HEK293 (cell line): ENCODE results near the gene IL15.

Source experiments
- CTCF ChIA-PET: fragments of 350-600 bp; formaldehyde crosslinking; extraction: SDS; loops from one replicate; lab custom pipeline; 2021; ENCODE audit warnings: antibody characterized with exemption; lab: Yijun Ruan, JAX
- POLR2A ChIA-PET: fragments of 300-600 bp; formaldehyde crosslinking; extraction: SDS; loops from one replicate; lab custom pipeline; 2020; ENCODE audit warnings: antibody characterized with exemption, inconsistent platforms; lab: Yijun Ruan, JAX
- H3K27ac ChIP-seq: fragments of 200-500 bp; sonication (Bioruptor generic); 2 replicates; pipeline ENCODE4 v1.5.1; 2014; ENCODE audit warnings: low read depth, low read length, control low read depth, inconsistent platforms; ENCODE audit errors: extremely low read depth
- H3K36me3 ChIP-seq, 2 experiments: fragments of 200-500 bp in 1 of 2; sonication (Bioruptor generic) in 1 of 2; 1 replicate in 1 of 2; 2 replicates in 1 of 2; pipeline ENCODE4 v1.5.1; 2014 to 2017; ENCODE audit warnings: inconsistent platforms in 2 of 2, low read length in 2 of 2; ENCODE audit not compliant: control insufficient read depth in 2 of 2, insufficient read depth in 1 of 2
- H3K4me1 ChIP-seq: fragments of 200-500 bp; sonication (Bioruptor generic); 2 replicates; pipeline ENCODE4 v1.5.1; 2014; ENCODE audit warnings: mild to moderate bottlenecking, low read length, inconsistent platforms; ENCODE audit not compliant: control insufficient read depth, insufficient read depth
- H3K4me3 ChIP-seq: 2 replicates; pipeline ENCODE4 v1.5.1; 2011; ENCODE audit warnings: low read depth, mild to moderate bottlenecking, control low read depth, low read length, moderate library complexity
- H3K9me3 ChIP-seq: fragments of 200-500 bp; sonication (Bioruptor generic); 2 replicates; pipeline ENCODE4 v1.5.1; 2014; ENCODE audit warnings: low read depth, low read length, inconsistent platforms; ENCODE audit not compliant: control insufficient read depth, insufficient read depth
- BCL11A ChIP-seq: fragments of 450-650 bp; formaldehyde crosslinking; IDR thresholded peaks from 2 replicates; pipeline ENCODE4 v1.5.1; 2016; ENCODE audit warnings: low read depth, missing biosample characterization, missing genetic modification characterization
- KLF16 ChIP-seq: fragments of 450-650 bp; formaldehyde crosslinking; IDR thresholded peaks from 2 replicates; pipeline ENCODE4 v1.5.1; 2017; ENCODE audit warnings: missing biosample characterization, missing genetic modification characterization
- KLF8 ChIP-seq: fragments of 450-650 bp; formaldehyde crosslinking; IDR thresholded peaks from 2 replicates; pipeline ENCODE4 v1.5.1; 2016; ENCODE audit warnings: missing biosample characterization, missing genetic modification characterization
- WT1 ChIP-seq: fragments of 450-650 bp; formaldehyde crosslinking; IDR thresholded peaks from 2 replicates; pipeline ENCODE4 v1.5.1; 2016; ENCODE audit warnings: missing biosample characterization, missing genetic modification characterization
- ZBTB1 ChIP-seq: fragments of 450-650 bp; formaldehyde crosslinking; IDR thresholded peaks from 2 replicates; pipeline ENCODE4 v1.5.1; 2016; ENCODE audit warnings: missing biosample characterization, missing genetic modification characterization
- ZBTB17 ChIP-seq: fragments of 450-650 bp; formaldehyde crosslinking; IDR thresholded peaks from 2 replicates; pipeline ENCODE4 v1.5.1; 2016; ENCODE audit warnings: missing biosample characterization, missing genetic modification characterization
- ZBTB48 ChIP-seq: fragments of 450-650 bp; formaldehyde crosslinking; IDR thresholded peaks from 2 replicates; pipeline ENCODE4 v1.5.1; 2016; ENCODE audit warnings: missing biosample characterization, missing genetic modification characterization
- ZIC2 ChIP-seq: fragments of 450-650 bp; formaldehyde crosslinking; IDR thresholded peaks from 2 replicates; pipeline ENCODE4 v1.5.1; 2016; ENCODE audit warnings: missing biosample characterization, missing genetic modification characterization
- ZNF121 ChIP-seq: fragments of 450-650 bp; formaldehyde crosslinking; IDR thresholded peaks from 2 replicates; pipeline ENCODE4 v1.5.1; 2016; ENCODE audit warnings: missing biosample characterization, missing genetic modification characterization
- ZNF138 ChIP-seq: fragments of 450-650 bp; formaldehyde crosslinking; IDR thresholded peaks from 2 replicates; pipeline ENCODE4 v1.5.1; 2016; ENCODE audit warnings: missing biosample characterization, missing genetic modification characterization, borderline replicate concordance
- ZNF146 ChIP-seq: fragments of 450-650 bp; formaldehyde crosslinking; IDR thresholded peaks from 2 replicates; pipeline ENCODE4 v1.5.1; 2016; ENCODE audit warnings: missing biosample characterization, missing genetic modification characterization
- ZNF239 ChIP-seq: fragments of 450-650 bp; formaldehyde crosslinking; IDR thresholded peaks from 2 replicates; pipeline ENCODE4 v1.5.1; 2016; ENCODE audit warnings: missing biosample characterization, missing genetic modification characterization
- ZNF335 ChIP-seq: fragments of 450-650 bp; formaldehyde crosslinking; conservative IDR thresholded peaks from 2 replicates; pipeline ENCODE4 v1.5.1; 2016; ENCODE audit warnings: missing biosample characterization, missing genetic modification characterization
- ZNF350 ChIP-seq: fragments of 450-650 bp; formaldehyde crosslinking; IDR thresholded peaks from 2 replicates; pipeline ENCODE4 v1.5.0; 2017; ENCODE audit warnings: missing biosample characterization, mild to moderate bottlenecking, missing genetic modification characterization
- ZNF404 ChIP-seq: fragments of 450-650 bp; formaldehyde crosslinking; IDR thresholded peaks from 2 replicates; pipeline ENCODE4 v1.5.1; 2017; ENCODE audit warnings: missing biosample characterization, missing genetic modification characterization
- ZNF529 ChIP-seq: fragments of 450-650 bp; formaldehyde crosslinking; IDR thresholded peaks from 2 replicates; pipeline ENCODE4 v1.5.1; 2017; ENCODE audit warnings: missing genetic modification characterization, missing biosample characterization; ENCODE audit not compliant: insufficient replicate concordance
- ZNF558 ChIP-seq: fragments of 450-650 bp; formaldehyde crosslinking; IDR thresholded peaks from 2 replicates; pipeline ENCODE4 v1.5.1; 2016; ENCODE audit warnings: missing biosample characterization, missing genetic modification characterization
- ZNF654 ChIP-seq: fragments of 450-650 bp; formaldehyde crosslinking; IDR thresholded peaks from 2 replicates; pipeline ENCODE4 v1.5.1; 2016; ENCODE audit warnings: low read depth, missing biosample characterization, missing genetic modification characterization
- TF ChIP-seq, protein P1 (sequence below): fragments of 450-650 bp; formaldehyde crosslinking; conservative IDR thresholded peaks from 2 replicates; pipeline ENCODE4 v1.5.1; 2016; ENCODE audit warnings: low read depth, missing biosample characterization, missing genetic modification characterization
- TF ChIP-seq, protein P2 (sequence below): fragments of 450-650 bp; formaldehyde crosslinking; IDR thresholded peaks from 2 replicates; pipeline ENCODE4 v1.5.1; 2016; ENCODE audit warnings: missing biosample characterization, missing genetic modification characterization
- TF ChIP-seq, protein P3 (sequence below): fragments of 450-650 bp; formaldehyde crosslinking; IDR thresholded peaks from 2 replicates; pipeline ENCODE4 v1.5.1; 2016; ENCODE audit warnings: missing biosample characterization, missing genetic modification characterization, borderline replicate concordance

Gene IL15

DNA sequence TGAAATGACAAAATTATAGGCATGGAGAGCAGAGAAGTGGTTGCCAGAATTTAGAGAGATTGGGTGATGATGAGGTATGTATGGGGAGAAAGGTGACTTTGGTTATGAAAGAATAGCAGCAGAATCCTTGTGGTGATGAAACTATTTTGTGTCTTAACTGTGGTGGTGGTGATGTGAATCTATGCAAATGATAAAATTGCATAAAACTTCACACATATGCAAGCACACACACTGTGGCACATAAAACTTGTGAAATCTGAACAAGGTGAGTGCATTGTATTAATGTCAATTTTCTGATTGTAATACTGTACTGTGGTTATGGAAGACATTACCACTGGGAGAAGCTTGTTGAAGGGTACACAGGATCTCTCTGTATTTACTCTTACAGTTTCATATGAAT, 91.0 kb downstream of the IL15 start (continued):
- TF ChIP-seq ZBTB48 (tag by site-specific recombination) (no peak), ZIC2 (tag by site-specific recombination) (no peak)
- TF ChIP-seq, protein P1, sequence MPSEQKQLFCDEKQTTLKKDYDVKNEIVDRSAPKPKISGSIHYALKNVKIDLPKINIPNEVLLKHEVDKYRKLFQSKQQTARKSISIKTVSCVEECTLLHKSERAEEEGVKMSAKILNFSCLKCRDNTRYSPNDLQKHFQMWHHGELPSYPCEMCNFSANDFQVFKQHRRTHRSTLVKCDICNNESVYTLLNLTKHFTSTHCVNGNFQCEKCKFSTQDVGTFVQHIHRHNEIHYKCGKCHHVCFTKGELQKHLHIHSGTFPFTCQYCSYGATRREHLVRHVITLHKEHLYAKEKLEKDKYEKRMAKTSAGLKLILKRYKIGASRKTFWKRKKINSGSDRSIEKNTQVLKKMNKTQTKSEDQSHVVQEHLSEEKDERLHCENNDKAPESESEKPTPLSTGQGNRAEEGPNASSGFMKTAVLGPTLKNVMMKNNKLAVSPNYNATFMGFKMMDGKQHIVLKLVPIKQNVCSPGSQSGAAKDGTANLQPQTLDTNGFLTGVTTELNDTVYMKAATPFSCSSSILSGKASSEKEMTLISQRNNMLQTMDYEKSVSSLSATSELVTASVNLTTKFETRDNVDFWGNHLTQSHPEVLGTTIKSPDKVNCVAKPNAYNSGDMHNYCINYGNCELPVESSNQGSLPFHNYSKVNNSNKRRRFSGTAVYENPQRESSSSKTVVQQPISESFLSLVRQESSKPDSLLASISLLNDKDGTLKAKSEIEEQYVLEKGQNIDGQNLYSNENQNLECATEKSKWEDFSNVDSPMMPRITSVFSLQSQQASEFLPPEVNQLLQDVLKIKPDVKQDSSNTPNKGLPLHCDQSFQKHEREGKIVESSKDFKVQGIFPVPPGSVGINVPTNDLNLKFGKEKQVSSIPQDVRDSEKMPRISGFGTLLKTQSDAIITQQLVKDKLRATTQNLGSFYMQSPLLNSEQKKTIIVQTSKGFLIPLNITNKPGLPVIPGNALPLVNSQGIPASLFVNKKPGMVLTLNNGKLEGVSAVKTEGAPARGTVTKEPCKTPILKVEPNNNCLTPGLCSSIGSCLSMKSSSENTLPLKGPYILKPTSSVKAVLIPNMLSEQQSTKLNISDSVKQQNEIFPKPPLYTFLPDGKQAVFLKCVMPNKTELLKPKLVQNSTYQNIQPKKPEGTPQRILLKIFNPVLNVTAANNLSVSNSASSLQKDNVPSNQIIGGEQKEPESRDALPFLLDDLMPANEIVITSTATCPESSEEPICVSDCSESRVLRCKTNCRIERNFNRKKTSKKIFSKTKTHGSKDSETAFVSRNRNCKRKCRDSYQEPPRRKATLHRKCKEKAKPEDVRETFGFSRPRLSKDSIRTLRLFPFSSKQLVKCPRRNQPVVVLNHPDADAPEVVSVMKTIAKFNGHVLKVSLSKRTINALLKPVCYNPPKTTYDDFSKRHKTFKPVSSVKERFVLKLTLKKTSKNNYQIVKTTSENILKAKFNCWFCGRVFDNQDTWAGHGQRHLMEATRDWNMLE (tag by site-specific recombination), result no peak
- TF ChIP-seq, all 188 proteins: peak for 0

DNA sequence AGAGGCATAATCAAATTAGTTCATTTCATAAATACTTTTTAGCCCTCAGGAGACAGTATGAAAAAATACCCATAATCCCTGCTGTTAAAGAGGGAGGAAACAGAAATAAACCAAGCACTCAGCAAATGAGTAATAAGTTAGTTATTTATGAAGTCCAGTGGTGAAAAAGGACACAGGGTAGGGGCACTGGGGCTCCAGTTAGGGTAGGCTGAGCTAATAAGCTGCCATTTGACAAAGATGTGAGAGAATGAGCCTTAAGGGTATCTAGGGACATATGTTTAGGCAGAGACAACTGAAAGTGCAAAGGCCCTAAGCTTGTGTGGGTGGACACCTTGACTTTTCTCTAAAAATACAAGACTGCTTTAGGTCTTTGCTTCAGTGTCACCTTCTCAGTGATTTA, 94.4 kb downstream of the IL15 start:
- no peak overlapping the region for H3K4me3 ChIP-seq
- TF ChIP-seq ZBTB1 (tag by site-specific recombination), result no peak
- TF ChIP-seq ZNF404 (tag by site-specific recombination), result no peak
- no peak for TF ChIP-seq ZNF529 (tag by site-specific recombination)
- no peak for TF ChIP-seq ZNF558
- TF ChIP-seq ZNF121 (tag by site-specific recombination), result no peak
- TF ChIP-seq, protein P2, sequence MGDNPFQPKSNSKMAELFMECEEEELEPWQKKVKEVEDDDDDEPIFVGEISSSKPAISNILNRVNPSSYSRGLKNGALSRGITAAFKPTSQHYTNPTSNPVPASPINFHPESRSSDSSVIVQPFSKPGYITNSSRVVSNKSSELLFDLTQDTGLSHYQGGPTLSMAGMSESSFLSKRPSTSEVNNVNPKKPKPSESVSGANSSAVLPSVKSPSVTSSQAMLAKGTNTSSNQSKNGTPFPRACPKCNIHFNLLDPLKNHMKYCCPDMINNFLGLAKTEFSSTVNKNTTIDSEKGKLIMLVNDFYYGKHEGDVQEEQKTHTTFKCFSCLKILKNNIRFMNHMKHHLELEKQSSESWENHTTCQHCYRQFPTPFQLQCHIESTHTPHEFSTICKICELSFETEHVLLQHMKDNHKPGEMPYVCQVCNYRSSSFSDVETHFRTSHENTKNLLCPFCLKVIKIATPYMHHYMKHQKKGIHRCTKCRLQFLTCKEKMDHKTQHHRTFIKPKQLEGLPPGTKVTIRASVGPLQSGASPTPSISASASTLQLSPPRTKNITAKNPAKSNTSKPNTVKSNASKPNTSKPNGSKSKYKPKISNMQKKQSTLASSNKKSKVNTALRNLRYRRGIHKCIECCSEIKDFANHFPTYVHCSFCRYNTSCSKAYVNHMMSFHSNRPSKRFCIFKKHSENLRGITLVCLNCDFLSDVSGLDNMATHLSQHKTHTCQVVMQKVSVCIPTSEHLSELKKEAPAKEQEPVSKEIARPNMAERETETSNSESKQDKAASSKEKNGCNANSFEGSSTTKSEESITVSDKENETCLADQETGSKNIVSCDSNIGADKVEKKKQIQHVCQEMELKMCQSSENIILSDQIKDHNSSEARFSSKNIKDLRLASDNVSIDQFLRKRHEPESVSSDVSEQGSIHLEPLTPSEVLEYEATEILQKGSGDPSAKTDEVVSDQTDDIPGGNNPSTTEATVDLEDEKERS, result no peak
- no peak for TF ChIP-seq KLF16 (tag by site-specific recombination)
- no peak for TF ChIP-seq ZIC2 (tag by site-specific recombination)
- TF ChIP-seq ZNF138, result no peak
- no peak for TF ChIP-seq ZNF350 (tag by site-specific recombination)
- no peak for TF ChIP-seq ZNF654 (tag by site-specific recombination)
- TF ChIP-seq ZNF335 (tag by site-specific recombination), result no peak
- TF ChIP-seq ZNF239 (tag by site-specific recombination), result no peak
- TF ChIP-seq, all 188 proteins: peak for 0
- CTCF ChIA-PET, result interaction anchor here (1.0 kb wide), 1 partner anchor 76 kb away, joined by 3 read pairs; no protein-coding TSS in a partner anchor
- Histone ChIP-seq H3K36me3 (no peaks in the 10 kb centered on the region), H3K9me3 (no peaks in the 10 kb centered on the region), H3K4me1 (no peaks in the 10 kb centered on the region), H3K27ac (no peak overlapping the region)
- POLR2A ChIA-PET, result no interaction called here

DNA sequence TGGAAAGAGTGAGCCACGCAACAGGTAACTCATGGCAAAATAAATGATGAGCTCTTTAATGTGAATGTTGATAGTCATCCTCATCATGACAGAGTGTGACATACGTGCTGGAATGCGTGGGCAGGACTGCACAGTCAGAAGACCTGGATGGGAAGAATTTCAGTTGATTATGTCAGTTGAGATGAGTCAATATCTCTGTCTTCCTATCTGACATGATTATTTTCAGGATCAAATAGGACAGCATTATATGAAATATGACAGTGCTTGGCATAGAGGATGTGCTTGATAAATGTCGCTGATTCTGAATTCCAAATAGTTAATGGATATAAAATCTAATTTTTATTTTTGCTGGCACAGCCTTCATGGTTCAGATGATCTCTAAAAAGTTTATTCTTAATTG, 95.1 kb downstream of the IL15 start:
- ChIA-PET POLR2A (no interaction called here), CTCF (interaction anchor here (1.0 kb wide), 1 partner anchor 77 kb away, joined by 3 read pairs; no protein-coding TSS in a partner anchor)
- H3K36me3 ChIP-seq, result no peaks in the 10 kb centered on the region
- no peaks in the 10 kb centered on the region for H3K4me1 ChIP-seq
- H3K4me3 ChIP-seq, result no peak overlapping the region
- no peak overlapping the region for H3K27ac ChIP-seq
- no peaks in the 10 kb centered on the region for H3K9me3 ChIP-seq
- TF ChIP-seq ZBTB17 (tag by site-specific recombination) (no peak), BCL11A (no peak), ZNF146 (tag by site-specific recombination) (no peak), WT1 (no peak), KLF8 (tag by site-specific recombination) (no peak)
- TF ChIP-seq, protein P3, sequence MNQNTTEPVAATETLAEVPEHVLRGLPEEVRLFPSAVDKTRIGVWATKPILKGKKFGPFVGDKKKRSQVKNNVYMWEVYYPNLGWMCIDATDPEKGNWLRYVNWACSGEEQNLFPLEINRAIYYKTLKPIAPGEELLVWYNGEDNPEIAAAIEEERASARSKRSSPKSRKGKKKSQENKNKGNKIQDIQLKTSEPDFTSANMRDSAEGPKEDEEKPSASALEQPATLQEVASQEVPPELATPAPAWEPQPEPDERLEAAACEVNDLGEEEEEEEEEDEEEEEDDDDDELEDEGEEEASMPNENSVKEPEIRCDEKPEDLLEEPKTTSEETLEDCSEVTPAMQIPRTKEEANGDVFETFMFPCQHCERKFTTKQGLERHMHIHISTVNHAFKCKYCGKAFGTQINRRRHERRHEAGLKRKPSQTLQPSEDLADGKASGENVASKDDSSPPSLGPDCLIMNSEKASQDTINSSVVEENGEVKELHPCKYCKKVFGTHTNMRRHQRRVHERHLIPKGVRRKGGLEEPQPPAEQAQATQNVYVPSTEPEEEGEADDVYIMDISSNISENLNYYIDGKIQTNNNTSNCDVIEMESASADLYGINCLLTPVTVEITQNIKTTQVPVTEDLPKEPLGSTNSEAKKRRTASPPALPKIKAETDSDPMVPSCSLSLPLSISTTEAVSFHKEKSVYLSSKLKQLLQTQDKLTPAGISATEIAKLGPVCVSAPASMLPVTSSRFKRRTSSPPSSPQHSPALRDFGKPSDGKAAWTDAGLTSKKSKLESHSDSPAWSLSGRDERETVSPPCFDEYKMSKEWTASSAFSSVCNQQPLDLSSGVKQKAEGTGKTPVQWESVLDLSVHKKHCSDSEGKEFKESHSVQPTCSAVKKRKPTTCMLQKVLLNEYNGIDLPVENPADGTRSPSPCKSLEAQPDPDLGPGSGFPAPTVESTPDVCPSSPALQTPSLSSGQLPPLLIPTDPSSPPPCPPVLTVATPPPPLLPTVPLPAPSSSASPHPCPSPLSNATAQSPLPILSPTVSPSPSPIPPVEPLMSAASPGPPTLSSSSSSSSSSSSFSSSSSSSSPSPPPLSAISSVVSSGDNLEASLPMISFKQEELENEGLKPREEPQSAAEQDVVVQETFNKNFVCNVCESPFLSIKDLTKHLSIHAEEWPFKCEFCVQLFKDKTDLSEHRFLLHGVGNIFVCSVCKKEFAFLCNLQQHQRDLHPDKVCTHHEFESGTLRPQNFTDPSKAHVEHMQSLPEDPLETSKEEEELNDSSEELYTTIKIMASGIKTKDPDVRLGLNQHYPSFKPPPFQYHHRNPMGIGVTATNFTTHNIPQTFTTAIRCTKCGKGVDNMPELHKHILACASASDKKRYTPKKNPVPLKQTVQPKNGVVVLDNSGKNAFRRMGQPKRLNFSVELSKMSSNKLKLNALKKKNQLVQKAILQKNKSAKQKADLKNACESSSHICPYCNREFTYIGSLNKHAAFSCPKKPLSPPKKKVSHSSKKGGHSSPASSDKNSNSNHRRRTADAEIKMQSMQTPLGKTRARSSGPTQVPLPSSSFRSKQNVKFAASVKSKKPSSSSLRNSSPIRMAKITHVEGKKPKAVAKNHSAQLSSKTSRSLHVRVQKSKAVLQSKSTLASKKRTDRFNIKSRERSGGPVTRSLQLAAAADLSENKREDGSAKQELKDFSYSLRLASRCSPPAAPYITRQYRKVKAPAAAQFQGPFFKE (tag by site-specific recombination), result no peak
